GM21390 (cell line): ENCODE data around the gene SKA1.
"Not testable (repeated sequence)": the region's sequence is repeated elsewhere in the genome, so short reads cannot be mapped to it uniquely, and the experiment has no call there.

Experiments
- ATAC-seq: cut with Tn5 transposase; IDR thresholded peaks from one replicate; pipeline ENCODE4 v1.9.1; 2021; ENCODE audit not compliant: unreplicated experiment

The SKA1 gene

DNA sequence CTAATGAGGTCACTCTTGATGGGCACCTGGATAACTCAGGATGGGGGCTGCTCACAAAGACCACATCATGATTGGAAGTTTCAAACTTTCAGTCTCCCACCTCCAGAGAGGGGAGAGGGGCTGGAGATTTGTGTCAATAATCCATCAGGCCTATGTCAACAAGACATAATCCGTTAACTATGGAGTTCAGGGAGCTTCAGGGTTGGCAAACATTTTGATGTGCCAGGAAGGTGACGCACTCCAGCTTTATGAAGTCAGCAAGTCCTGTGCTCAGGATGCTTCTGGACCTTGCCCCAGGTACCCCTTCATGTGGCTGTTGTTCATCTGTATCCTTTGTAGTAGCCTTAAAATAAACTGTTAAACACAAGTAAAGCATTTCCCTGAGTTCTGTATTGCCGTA, 19.0 kb downstream of the SKA1 start:
- ATAC-seq: no peak

DNA sequence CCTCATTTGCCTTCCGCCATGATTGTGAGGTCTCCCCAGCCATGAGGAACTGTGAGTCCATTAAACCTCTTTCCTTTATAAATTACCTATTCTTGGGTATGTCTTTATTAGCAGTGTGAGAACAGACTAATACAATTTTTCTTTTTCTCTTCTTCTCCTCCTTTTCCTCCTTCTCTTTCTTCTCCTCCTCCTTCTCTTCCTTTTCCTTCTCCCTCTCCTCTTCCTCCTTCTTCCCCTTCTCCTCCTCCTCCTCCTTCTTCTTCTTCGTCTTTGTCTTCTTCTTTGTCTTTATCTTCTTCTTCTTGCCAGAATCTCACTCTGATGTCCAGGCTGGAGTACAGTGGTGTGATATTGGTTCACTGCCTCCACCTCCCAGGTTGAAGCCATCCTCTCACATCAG, 20.2 kb downstream of the SKA1 start:
- ATAC-seq: no peak

- no peak for ATAC-seq
Measured at GRCh38 chr18:50396005-50396660, 21.3 kb downstream of the SKA1 start.

GRCh38 chr18:50397023-50397422, 22.2 kb downstream of the SKA1 start:
- no peak for ATAC-seq

- ATAC-seq: no peak
Measured at GRCh38 chr18:50398099-50398498, 23.3 kb downstream of the SKA1 start.

DNA sequence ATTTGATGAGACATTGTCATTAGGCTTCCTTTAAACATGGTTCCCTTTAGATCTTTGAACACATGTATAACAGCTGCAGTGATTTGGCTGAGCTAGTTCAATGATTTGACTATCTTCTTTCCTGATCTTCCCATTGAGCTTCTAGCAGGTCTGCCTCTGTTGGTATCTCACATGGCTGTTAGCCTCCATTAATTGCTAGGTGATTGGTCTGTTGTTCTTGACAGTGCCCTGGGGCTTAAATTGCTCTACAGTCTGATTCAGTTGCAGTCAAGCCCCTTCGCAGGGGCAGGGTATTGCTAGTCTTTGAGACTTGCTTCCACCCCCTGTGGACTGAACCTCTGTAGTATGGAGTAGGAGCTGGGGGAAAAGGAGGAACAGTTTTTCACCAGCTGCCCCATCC, 24.1 kb downstream of the SKA1 start:
- ATAC-seq: no peak

DNA sequence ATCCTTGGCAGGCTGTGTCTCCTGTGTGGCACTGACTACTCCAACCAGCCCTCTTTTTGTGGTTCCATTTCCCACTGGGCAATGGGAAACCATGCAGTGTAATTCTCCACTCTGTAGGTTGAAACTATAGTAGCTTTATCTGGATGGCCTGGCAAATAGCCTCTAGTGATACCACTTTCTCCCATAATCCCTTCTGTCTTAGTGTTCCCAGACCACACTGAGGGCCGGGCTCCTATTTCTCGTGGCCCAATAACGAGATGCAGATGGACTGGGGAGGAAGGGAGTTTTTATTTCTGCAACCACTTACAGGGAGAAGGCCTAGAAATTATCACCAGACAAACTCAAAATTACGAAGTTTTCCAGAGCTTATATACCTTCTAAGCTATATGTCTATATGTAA, 24.7 kb downstream of the SKA1 start:
- no peak for ATAC-seq

DNA sequence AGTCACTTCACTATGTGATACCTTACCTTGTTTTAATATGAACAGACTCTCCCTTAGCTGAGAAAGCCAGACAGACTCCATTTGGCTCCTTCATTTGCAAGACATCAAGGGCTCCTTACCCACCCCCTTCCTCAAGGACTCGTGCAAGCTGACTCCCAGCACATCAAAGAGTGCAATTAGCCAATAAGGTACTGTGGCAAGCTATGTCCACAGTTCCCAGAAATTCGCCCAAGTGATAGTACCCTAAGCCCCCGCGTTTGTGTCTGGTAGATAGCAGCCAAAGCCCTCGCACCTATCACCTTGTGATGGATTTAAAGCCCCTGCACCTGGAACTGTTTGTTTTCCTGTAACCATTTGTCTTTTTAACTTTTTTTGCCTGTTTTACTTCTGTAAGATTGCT, 25.6 kb downstream of the SKA1 start:
- not testable (repeated sequence) for ATAC-seq

GRCh38 chr18:50401295-50401694, 26.4 kb downstream of the SKA1 start:
- ATAC-seq: no peak

- no peak for ATAC-seq
Measured at GRCh38 chr18:50401888-50402287, 27.0 kb downstream of the SKA1 start.

- not testable (repeated sequence) for ATAC-seq
Measured at GRCh38 chr18:50404752-50405581, 30.1 kb downstream of the SKA1 start.

- ATAC-seq: no peak
Measured at GRCh38 chr18:50405582-50406271, 30.9 kb downstream of the SKA1 start.

DNA sequence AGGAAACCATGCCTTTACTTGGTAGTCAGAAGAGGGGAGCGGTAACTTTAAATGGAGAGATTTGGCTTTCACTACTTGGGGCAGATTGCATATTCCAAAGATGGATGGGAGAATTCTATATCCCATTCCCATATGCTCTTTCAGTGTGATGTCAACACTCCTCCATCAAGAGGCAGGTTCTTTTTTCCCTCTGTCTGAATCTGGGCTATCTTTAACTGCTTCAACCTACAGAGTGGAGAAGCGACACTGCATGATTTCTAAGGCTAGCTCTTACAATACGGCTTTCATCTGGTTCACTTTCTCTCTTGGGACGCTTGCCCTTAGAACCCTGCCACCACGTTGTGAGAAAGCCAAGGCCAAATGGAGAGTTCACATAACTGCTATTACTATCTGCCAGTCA, 34.4 kb downstream of the SKA1 start:
- no peak for ATAC-seq

DNA sequence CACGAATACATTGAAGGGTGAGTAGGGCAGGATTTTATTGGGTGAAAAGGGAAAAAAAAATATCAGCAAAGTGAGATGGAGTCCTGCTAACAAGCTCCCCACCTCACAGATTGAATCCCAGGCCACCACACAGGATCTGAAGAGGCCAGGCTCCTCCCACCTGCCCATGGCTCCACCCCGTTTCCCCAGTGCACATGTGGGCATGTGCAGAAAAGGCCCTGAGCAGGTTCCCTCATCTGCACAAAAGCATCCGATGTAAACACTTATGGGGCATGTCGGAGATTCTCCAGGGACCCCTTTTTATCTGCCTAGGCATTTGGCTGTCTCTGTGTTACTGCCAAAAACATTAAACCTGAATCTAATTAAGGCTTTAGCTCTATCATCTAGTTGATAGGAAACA, 35.2 kb downstream of the SKA1 start:
- ATAC-seq: no peak

- ATAC-seq: no peak
Measured at GRCh38 chr18:50410894-50411293, 36.0 kb downstream of the SKA1 start.

- not testable (repeated sequence) for ATAC-seq
Measured at GRCh38 chr18:50416832-50417231, 42.0 kb downstream of the SKA1 start.

DNA sequence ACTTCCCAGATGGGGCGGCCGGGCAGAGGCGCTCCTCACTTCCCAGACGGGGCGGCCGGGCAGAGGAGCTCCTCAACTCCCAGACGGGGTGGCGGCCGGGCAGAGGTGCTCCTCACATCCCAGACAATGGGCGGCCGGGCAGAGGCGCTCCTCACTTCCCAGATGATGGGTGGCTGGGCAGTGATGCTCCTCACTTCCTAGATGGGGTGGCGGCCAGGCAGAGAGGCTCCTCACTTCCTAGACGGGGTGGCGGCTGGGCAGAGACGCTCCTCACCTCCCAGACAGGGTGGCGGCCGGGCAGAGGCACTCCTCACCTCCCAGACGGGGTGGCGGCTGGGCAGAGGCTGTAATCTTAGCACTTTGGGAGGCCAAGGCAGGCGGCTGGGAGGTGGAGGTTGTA, 42.9 kb downstream of the SKA1 start:
- not testable (repeated sequence) for ATAC-seq

DNA sequence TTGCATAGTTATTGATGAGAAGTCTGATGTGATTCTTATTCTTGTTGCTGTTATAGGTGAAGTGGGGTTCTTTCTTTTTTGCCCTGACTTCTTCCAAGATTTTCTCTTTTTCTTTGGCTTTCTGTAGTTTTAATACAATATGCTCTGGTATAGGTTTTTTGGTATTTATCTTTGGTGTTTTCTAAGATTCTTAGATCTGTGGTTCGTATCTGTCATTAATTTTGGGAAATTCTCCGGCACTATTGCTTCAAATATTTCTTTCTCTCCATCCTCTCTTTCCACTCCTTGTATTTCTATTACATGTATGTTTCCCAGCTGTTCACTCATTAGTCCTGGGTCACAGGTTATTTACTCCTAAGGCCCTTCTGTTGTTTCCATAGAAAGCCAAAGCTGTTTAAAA, 43.8 kb downstream of the SKA1 start:
- ATAC-seq: no peak

DNA sequence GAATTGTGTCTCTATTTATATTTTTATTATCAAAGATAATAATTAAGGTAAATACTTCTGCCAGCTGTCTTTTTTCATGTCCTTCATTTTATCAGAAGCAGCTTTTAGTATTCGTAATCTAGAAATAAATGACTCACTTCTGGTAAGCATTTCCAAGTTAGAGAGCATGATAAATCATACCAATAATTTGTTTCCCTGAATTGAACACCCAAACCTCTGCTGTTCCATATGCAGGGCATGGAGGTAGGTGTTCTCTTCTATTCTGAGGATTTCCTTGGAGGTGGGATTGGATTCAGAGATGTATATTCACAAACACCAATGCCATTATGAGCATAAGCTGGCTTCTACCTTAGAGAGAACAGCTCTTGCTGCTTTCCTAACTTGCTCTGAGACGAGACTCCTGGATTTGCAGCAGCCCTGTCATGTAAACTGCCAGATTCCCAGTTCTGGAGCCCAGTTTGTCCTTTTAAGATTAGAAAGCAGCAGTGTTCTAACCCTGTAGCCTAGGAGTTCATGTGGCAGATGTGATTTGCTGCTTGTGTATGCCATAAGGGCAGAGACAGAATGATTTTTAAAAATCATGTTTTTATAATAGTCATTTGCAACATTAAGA, 47.5 kb downstream of the SKA1 start:
- ATAC-seq: no peak

GRCh38 chr18:50424877-50425690, 50.2 kb downstream of the SKA1 start:
- no peak for ATAC-seq

DNA sequence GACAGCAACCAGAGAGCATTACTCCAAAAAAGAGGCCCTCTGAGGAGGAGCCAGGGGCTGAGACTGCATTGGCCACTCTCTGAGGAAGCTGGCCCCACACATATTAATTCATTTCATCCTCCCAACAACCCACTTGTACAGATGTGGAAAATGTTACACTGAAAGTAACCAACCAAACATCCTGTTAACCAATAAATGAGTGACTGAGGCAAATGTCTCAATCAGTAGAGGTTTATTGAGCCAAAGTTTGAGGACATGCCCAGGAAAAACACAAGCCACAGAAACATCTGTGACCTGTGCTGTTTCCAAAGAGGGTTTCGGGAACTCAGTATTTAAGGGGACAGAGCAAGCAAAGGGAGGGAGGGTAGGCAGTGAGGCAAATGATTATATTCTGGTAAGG, 53.0 kb downstream of the SKA1 start:
- ATAC-seq: no peak
